Measurements from ENCODE around the gene LHX3.
"Not testable (repeated sequence)": the region's sequence is repeated elsewhere in the genome, so short reads cannot be mapped to it uniquely, and the experiment has no call there.

Gene LHX3

GRCh38 chr9:136241542-136241941 lies 36.6 kb upstream of the LHX3 start:
- DNase-seq (ENCODE audit: low read depth in 2 of 2) = no peak

- no peak for DNase-seq (ENCODE audit: low read depth in 2 of 2)
Observed at GRCh38 chr9:136240941-136241340, 36.0 kb upstream of the LHX3 start.

GRCh38 chr9:136239983-136240330 lies 35.0 kb upstream of the LHX3 start:
- DNase-seq (ENCODE audit: low read depth in 2 of 2) = no peak

- DNase-seq (ENCODE audit: low read depth in 2 of 2) = no peak
Observed at GRCh38 chr9:136239135-136239982, 34.4 kb upstream of the LHX3 start.

GRCh38 chr9:136238342-136238732 lies 33.4 kb upstream of the LHX3 start:
- no peak for DNase-seq (ENCODE audit: low read depth in 2 of 2)

GRCh38 chr9:136237486-136238341 lies 32.8 kb upstream of the LHX3 start:
- no peak for DNase-seq (ENCODE audit: low read depth in 2 of 2)

- not testable (repeated sequence) for DNase-seq (ENCODE audit: low read depth in 2 of 2)
Observed at GRCh38 chr9:136236471-136237410, 31.8 kb upstream of the LHX3 start.

- DNase-seq (ENCODE audit: low read depth in 2 of 2) = no peak
Observed at GRCh38 chr9:136235709-136236455, 31.0 kb upstream of the LHX3 start.

- no peak for DNase-seq (ENCODE audit: low read depth in 2 of 2)
Observed at GRCh38 chr9:136235171-136235570, 30.2 kb upstream of the LHX3 start.

- DNase-seq (ENCODE audit: low read depth in 2 of 2) = no peak
Observed at GRCh38 chr9:136234597-136234996, 29.7 kb upstream of the LHX3 start.

- DNase-seq (ENCODE audit: low read depth in 2 of 2) = no peak
Observed at GRCh38 chr9:136233868-136234267, 28.9 kb upstream of the LHX3 start.

GRCh38 chr9:136233411-136233810 lies 28.5 kb upstream of the LHX3 start:
- DNase-seq (ENCODE audit: low read depth in 2 of 2) = no peak

GRCh38 chr9:136232969-136233368 lies 28.0 kb upstream of the LHX3 start:
- no peak for DNase-seq (ENCODE audit: low read depth in 2 of 2)

GRCh38 chr9:136231478-136232297 lies 26.8 kb upstream of the LHX3 start:
- DNase-seq (ENCODE audit: low read depth in 2 of 2) = no peak

- no peak for DNase-seq (ENCODE audit: low read depth in 2 of 2)
Observed at GRCh38 chr9:136230773-136231172, 25.8 kb upstream of the LHX3 start.

- no peak for DNase-seq (ENCODE audit: low read depth in 2 of 2)
Observed at GRCh38 chr9:136230365-136230764, 25.4 kb upstream of the LHX3 start.

GRCh38 chr9:136229096-136230065 lies 24.5 kb upstream of the LHX3 start:
- no peak for DNase-seq (ENCODE audit: low read depth in 2 of 2)

GRCh38 chr9:136228107-136228875 lies 23.4 kb upstream of the LHX3 start:
- DNase-seq (ENCODE audit: low read depth in 2 of 2) = no peak
